ENCODE results near the gene ZNF710.
"Not testable (repeated sequence)": the region's sequence is repeated elsewhere in the genome, so short reads cannot be mapped to it uniquely, and the experiment has no call there.

The ZNF710 gene

GRCh38 chr15:90109163-90109751, 108.1 kb downstream of the ZNF710 start:
- not testable (repeated sequence) for DNase-seq

- no peak for DNase-seq
Observed at GRCh38 chr15:90113166-90113565, 112.0 kb downstream of the ZNF710 start.

DNA sequence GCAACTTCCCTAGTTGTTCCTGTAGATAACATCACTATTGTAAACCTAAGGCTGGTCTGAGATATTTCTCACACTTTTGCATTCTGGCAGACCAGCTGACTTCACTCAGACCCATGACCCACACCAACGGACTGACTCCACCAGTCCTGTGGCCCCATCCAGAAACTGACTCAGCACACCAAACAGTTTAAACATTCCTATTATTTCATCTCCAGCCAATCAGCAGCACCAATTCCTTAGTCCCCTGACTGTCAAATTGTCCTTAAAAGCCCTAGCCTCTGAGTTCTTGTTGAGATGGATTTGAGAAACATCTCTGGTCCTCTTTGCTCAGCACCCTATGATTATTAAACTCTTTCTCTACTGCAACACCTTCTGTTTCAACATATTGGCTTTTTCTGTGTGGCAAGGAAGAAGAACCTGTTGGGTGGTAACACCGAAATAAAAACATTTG, 113.4 kb downstream of the ZNF710 start:
- DNase-seq, result no peak

DNA sequence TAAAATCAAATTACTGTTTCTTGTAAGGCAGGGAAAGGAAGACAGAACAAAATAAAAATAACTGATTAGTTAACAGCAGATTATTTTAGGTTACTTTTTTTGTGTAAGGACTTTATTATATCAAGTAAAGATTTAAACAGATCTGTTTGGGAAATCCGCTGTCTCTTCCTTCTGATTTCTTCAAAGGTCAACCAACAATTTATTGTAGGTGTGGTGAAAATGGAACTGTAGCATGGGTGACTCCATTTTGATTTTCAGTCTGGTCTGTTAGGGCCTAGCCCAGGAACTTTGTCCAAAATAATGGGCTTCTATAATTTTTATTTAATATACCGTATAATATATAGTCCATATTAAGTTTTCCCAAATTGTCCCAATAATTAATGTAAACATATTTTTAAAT, 114.7 kb downstream of the ZNF710 start:
- DNase-seq, result no peak

GRCh38 chr15:90119367-90119766, 118.2 kb downstream of the ZNF710 start:
- no peak for DNase-seq

DNA sequence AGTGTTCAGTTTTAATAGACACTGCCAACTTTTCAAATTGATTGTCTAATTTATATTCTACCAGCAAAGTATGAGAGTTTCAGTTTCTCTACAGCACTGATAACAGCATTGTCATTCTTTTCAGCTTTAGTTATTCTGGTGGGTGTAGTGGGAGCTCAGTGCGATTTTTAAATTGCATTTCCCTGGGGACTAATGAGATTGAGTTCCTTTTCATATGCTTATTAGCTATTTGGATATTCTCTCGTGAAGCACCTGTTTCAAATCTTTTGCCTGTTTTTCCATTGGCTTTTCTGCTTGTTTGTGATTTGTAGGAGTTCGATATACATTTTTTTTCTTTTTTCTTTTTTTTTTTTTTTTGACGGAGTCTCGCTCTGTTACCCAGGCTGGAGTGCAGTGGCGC, 120.0 kb downstream of the ZNF710 start:
- DNase-seq, result no peak

DNA sequence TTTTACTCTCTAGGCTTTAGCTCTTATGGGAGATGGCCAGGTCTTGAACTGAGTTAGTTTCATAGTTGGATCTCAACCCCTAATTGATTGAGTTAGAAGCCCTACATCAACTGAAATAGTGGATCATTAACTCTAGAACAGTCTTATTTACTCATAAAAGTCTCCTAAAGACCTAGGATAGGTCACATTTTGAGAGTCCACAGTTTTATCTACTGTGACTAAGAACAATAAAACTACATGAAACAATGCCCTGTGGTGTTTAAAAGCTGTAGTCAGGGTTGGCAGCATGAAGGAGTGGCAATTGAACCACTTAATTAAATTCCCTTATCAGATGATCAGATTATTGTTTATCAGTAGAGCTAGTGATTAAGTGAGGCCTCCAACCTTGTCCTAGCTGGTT, 123.4 kb downstream of the ZNF710 start:
- no peak for DNase-seq

GRCh38 chr15:90126022-90126421, 124.9 kb downstream of the ZNF710 start:
- DNase-seq, result no peak

- DNase-seq, result peak; percentile 71
Observed at GRCh38 chr15:90126596-90127435, 125.7 kb downstream of the ZNF710 start.

- DNase-seq, result no peak
Observed at GRCh38 chr15:90130291-90130690, 129.2 kb downstream of the ZNF710 start.

All from MV-4-11 (cell line).